ENCODE results near the gene GNAZ.
A peak's percentile ranks its signal among the peaks of the same experiment; 100 is the strongest.

Gene GNAZ

GRCh38 chr22:23064381-23065068, 5.8 kb upstream of the GNAZ start:
- no peak for DNase-seq (ENCODE audit: low read depth in 2 of 2)

- DNase-seq (ENCODE audit: low read depth in 2 of 2), result no peak
These were observed 5.3 kb upstream of the GNAZ start for GRCh38 chr22:23065069-23065451.

GRCh38 chr22:23065495-23066122, 4.7 kb upstream of the GNAZ start:
- no peak for DNase-seq (ENCODE audit: low read depth in 2 of 2)

DNA sequence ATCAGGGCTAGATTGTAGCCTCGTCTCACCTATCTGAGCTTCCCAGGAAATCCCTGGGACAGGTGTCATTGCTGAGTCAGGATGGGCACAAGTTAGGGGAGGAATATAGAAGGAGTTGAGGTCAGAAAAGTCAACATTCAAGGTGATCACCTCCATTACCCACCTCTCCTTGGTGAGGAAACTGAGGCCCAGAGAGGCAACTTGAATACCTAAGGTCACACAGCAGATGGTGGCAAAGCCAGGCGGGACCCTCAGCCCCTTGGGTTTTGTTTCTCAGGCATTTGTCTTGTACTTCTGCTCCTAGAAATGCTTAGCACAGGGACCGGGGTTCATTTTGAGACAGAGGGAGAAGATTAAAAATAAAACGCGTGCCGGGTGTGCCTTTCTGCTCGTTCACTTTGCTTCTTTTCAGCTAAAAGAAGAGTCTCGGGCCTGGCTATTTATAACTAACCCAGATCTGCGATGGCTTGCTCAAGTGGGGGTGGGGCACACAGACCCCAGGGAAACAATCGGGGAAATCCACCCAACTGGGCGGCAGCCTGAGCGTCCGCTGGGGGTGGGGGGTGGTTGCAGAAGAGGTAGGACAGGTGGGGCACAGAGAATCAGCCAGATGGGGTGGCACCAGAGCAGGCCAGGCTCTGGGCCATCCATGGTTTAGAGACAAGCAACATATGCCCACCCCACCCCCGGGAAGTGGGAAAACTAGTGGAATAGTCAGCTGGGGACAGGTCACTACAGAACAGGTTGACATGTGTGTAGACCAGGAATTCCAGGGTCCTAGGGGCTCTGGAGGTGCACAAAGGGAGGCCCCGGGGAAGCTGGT, 3.9 kb upstream of the GNAZ start:
- DNase-seq (ENCODE audit: low read depth in 2 of 2), result no peak

DNA sequence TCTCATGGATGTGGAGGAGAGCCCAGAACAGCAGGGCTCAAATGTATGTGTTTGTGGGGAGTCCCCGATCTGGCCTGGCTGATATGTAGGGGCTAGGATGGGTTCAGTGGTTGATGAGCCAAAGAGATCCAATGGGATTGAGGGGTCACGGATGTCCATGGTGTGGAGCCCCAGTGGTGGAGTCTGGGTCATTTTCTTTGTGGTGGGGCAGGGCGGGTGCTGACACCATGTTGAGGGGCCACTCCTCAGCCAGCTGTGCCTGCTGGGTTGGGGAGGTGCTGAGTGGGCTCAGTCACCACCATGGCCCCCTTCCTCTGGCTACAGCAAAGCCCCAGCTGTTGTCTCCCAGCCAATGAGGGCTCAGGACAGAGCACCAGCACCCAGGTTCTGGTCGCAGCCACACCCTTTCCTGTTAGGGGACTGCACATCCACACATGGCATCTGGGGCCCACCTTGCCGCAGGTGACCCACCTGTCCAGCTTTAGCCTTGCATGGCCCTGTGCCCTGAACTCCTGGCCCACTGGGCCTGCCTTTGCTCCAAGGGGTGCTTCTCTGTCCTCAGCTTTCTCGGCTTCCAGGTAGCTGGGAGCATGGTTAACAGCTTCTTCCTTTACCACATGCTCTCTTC, 3.2 kb upstream of the GNAZ start:
- DNase-seq (ENCODE audit: low read depth in 2 of 2), result no peak

DNA sequence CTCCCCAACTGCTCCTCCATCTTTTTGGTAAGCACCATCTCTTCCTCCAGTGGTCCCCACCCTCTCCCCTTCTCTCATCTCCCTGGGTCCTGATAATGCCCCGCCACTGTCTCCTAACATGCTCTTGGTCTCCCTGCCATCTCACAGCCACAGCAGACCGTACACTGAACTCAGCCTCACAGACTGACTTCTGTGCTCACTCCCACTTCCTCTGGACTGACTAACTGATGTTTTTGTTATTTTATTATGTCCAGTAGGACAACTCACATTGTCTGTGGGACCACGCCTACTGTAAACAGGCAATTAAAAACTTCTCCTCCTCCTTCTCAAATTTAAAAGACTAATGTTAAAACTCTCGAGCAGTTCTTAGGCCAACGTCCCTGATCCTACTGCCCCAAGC, 2.6 kb upstream of the GNAZ start:
- no peak for DNase-seq (ENCODE audit: low read depth in 2 of 2)

- no peak for DNase-seq (ENCODE audit: low read depth in 2 of 2)
These were observed 2.1 kb upstream of the GNAZ start for GRCh38 chr22:23068096-23068831.

GRCh38 chr22:23068832-23069385, 1.4 kb upstream of the GNAZ start:
- DNase-seq (ENCODE audit: low read depth in 2 of 2), result no peak

GRCh38 chr22:23069502-23070357, 589 bp upstream of the GNAZ start:
- peak; percentile 80 to 81 for DNase-seq (ENCODE audit: low read depth in 2 of 2)

- DNase-seq (ENCODE audit: low read depth in 2 of 2), result no peak
These were observed 1.1 kb downstream of the GNAZ start for GRCh38 chr22:23071230-23072076.

- no peak for DNase-seq (ENCODE audit: low read depth in 2 of 2)
These were observed 2.0 kb downstream of the GNAZ start for GRCh38 chr22:23072077-23072910.

GRCh38 chr22:23072911-23073491, 2.7 kb downstream of the GNAZ start:
- DNase-seq (ENCODE audit: low read depth in 2 of 2), result no peak

- DNase-seq (ENCODE audit: low read depth in 2 of 2), result no peak
These were observed 3.4 kb downstream of the GNAZ start for GRCh38 chr22:23073526-23074229.

DNA sequence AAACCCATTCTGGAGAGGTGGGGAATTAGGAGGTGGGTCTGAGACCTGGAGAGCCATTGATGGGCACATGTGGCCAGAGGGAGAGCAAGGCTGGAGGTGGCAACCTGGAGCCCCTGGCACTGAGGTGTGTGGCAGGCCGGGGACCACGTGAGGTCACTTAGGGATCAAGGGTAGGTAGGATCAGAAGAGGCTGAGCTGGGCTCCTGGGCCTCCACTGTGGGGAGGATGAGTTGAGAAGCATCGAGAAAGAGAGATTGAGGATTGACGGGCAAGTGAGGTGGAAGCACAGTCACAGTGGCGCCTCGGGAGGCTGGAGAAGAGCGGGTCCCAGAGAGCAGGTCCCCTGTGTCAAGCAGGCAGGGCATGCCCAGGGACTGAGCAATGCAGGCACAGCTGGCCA, 4.1 kb downstream of the GNAZ start:
- no peak for DNase-seq (ENCODE audit: low read depth in 2 of 2)

DNA sequence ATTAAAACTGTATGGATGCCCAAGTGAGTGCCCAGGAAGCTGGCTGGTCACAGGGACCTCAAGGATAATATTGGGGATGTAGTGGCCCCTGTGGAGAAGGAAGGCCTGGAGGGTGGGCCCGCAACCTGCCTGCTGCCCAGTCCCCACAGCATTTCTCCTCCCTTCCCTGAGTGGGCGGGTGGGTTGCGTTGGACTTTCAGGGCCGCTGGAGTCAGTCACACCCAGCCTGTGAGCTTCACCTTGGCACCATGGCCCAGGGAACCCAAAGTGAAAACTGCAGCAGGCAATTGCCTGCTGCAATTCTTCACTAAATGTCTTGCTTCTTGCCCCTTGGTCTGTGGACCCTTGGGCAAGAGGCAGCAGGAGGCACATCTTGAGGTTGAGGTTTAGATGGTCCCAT, 4.7 kb downstream of the GNAZ start:
- no peak for DNase-seq (ENCODE audit: low read depth in 2 of 2)

- DNase-seq (ENCODE audit: low read depth in 2 of 2), result no peak
These were observed 5.4 kb downstream of the GNAZ start for GRCh38 chr22:23075525-23076216.

Data from stimulated activated CD8-positive, alpha-beta memory T cell treated with anti-CD3 and anti-CD28 coated beads, Interleukin-2, amount 100 ng/mL, for 1 hour (primary cell).